IMR-90 (cell line): ENCODE data around the gene CDH1. TPM values are rescaled to one million over a fixed set of nuclear protein-coding genes. Genes with fewer than 3 reads are reported as not detected.

Experiments
- ATAC-seq: fragments of 200-7000 bp; cut with Tn5 transposase; 2 replicates; pipeline ENCODE4 v1.9.1; 2020; ENCODE audit warnings: low read depth, mild to moderate bottlenecking, moderate library complexity
- BruUV-seq: library from RNA; stranded (reverse); fragments of 400-500 nt; replicated peaks from 2 replicates; lab custom pipeline; 2021; lab: Mats Ljungman, UMichigan
- CTCF ChIA-PET: fragments of 300-600 bp; formaldehyde crosslinking; extraction: SDS; loops from one replicate; lab custom pipeline; 2021; ENCODE audit warnings: antibody characterized with exemption; lab: Yijun Ruan, JAX
- POLR2A ChIA-PET: fragments of 300-600 bp; sonication (Branson Sonifier 250); formaldehyde crosslinking; loops from one replicate; lab custom pipeline; 2022; ENCODE audit warnings: antibody characterized with exemption; ENCODE audit not compliant: unreplicated experiment; lab: Charles Lee
- DNase-seq: peaks from one replicate; pipeline ENCODE4 v3.0.0; 2013
- H2AFZ ChIP-seq: replicated peaks from 2 replicates; pipeline ENCODE3; 2013; ENCODE audit warnings: low read length, mild to moderate bottlenecking; ENCODE audit not compliant: poor library complexity
- H2AK5ac ChIP-seq: 2 replicates; pipeline ENCODE4 v1.6.1; 2013; ENCODE audit warnings: low read depth, low read length, inconsistent platforms
- H2AK9ac ChIP-seq: replicated peaks from 2 replicates; pipeline ENCODE3; 2013; ENCODE audit warnings: mild to moderate bottlenecking, low read depth, low read length, moderate library complexity; ENCODE audit not compliant: poor library complexity
- H2BK120ac ChIP-seq: 2 replicates; pipeline ENCODE4 v1.6.1; 2013; ENCODE audit warnings: low read depth, low read length, inconsistent platforms
- H2BK15ac ChIP-seq: 3 replicates; pipeline ENCODE4 v1.6.1; 2013; ENCODE audit warnings: low read depth, low read length, inconsistent platforms
- H2BK20ac ChIP-seq: 2 replicates; pipeline ENCODE4 v1.6.1; 2013; ENCODE audit warnings: low read depth, mild to moderate bottlenecking, inconsistent platforms, low read length, moderate library complexity
- H2BK5ac ChIP-seq: 2 replicates; pipeline ENCODE4 v1.6.1; 2013; ENCODE audit warnings: mild to moderate bottlenecking, low read depth, low read length, inconsistent platforms; ENCODE audit not compliant: poor library complexity, severe bottlenecking
- H3K14ac ChIP-seq: replicated peaks from 2 replicates; pipeline ENCODE4 v1.6.1; 2013; ENCODE audit warnings: low read depth, low read length, inconsistent platforms
- H3K18ac ChIP-seq: 2 replicates; pipeline ENCODE4 v1.6.1; 2013; ENCODE audit warnings: low read depth, low read length, control low read depth
- H3K23ac ChIP-seq: 2 replicates; pipeline ENCODE4 v1.6.1; 2013; ENCODE audit warnings: low read depth, low read length, inconsistent platforms
- H3K27ac ChIP-seq: 2 replicates; pipeline ENCODE4 v1.5.1; 2013; ENCODE audit warnings: mild to moderate bottlenecking, control low read depth, low read length; ENCODE audit not compliant: insufficient read depth
- H3K27me3 ChIP-seq: 2 replicates; pipeline ENCODE4 v1.6.1; 2013; ENCODE audit warnings: low read length; ENCODE audit not compliant: control insufficient read depth, insufficient read depth
- H3K36me3 ChIP-seq: 2 replicates; pipeline ENCODE4 v1.6.1; 2013; ENCODE audit warnings: low read length, mixed read lengths; ENCODE audit not compliant: control insufficient read depth, insufficient read depth
- H3K4ac ChIP-seq: 2 replicates; pipeline ENCODE4 v1.6.1; 2013; ENCODE audit warnings: low read depth, low read length, inconsistent platforms
- H3K4me1 ChIP-seq: 2 replicates; pipeline ENCODE4 v1.6.1; 2013; ENCODE audit warnings: low read length, mixed read lengths; ENCODE audit not compliant: control insufficient read depth, insufficient read depth
- H3K4me2 ChIP-seq: 2 replicates; pipeline ENCODE4 v1.6.1; 2013; ENCODE audit warnings: low read depth, mild to moderate bottlenecking, control low read depth, low read length, moderate library complexity
- H3K4me3 ChIP-seq: 2 replicates; pipeline ENCODE4 v1.5.1; 2013; ENCODE audit warnings: low read depth, mild to moderate bottlenecking, control low read depth, low read length, moderate library complexity; ENCODE audit not compliant: insufficient read depth
- H3K56ac ChIP-seq: 2 replicates; pipeline ENCODE4 v1.6.1; 2013; ENCODE audit warnings: low read length, inconsistent platforms; ENCODE audit not compliant: insufficient read depth; ENCODE audit errors: extremely low read depth
- H3K79me1 ChIP-seq, 2 experiments: 2 replicates each; pipeline ENCODE4 v1.6.1; 2013; ENCODE audit warnings: low read length in 2 of 2, inconsistent platforms in 1 of 2, low read depth in 1 of 2
- H3K9ac ChIP-seq: 2 replicates; pipeline ENCODE4 v1.6.1; 2013; ENCODE audit warnings: low read depth, low read length, control low read depth
- H3K9me1 ChIP-seq: 2 replicates; pipeline ENCODE4 v1.6.1; 2013; ENCODE audit warnings: low read length, inconsistent platforms; ENCODE audit not compliant: insufficient read depth
- H3K9me3 ChIP-seq: 2 replicates; pipeline ENCODE4 v1.6.1; 2013; ENCODE audit warnings: low read length; ENCODE audit not compliant: control insufficient read depth, insufficient read depth
- H4K20me1 ChIP-seq: 2 replicates; pipeline ENCODE4 v1.6.1; 2013; ENCODE audit warnings: low read length, inconsistent platforms; ENCODE audit not compliant: insufficient read depth
- H4K5ac ChIP-seq: 2 replicates; pipeline ENCODE4 v1.6.1; 2013; ENCODE audit warnings: mild to moderate bottlenecking, low read depth, low read length, control low read depth
- H4K8ac ChIP-seq, 2 experiments: 2 replicates each; pipeline ENCODE4 v1.6.1; 2013; ENCODE audit warnings: low read depth in 2 of 2, low read length in 2 of 2, control low read depth in 1 of 2, inconsistent platforms in 1 of 2
- H4K91ac ChIP-seq: 2 replicates; pipeline ENCODE4 v1.6.1; 2013; ENCODE audit warnings: low read depth, low read length, inconsistent platforms; ENCODE audit not compliant: insufficient read depth
- BHLHE40 ChIP-seq: fragments of 150-350 bp; IDR thresholded peaks from 2 replicates; pipeline ENCODE4 v1.6.1; 2016; ENCODE audit warnings: mild to moderate bottlenecking, low read depth, low read length
- CEBPB ChIP-seq: IDR thresholded peaks from 2 replicates; pipeline ENCODE4 v1.6.1; 2012; ENCODE audit warnings: low read depth, low read length, improper control_type of control experiment
- CHD1 ChIP-seq: IDR thresholded peaks from 2 replicates; pipeline ENCODE4 v1.6.1; 2012; ENCODE audit warnings: low read depth, low read length, improper control_type of control experiment
- CTCF ChIP-seq: conservative IDR thresholded peaks from 2 replicates; pipeline ENCODE4 v1.5.1; 2012; ENCODE audit warnings: mild to moderate bottlenecking, low read depth, low read length, improper control_type of control experiment
- FOS ChIP-seq: fragments of 150-350 bp; IDR thresholded peaks from 2 replicates; pipeline ENCODE4 v1.6.1; 2016; ENCODE audit warnings: low read depth, low read length
- MAFK ChIP-seq: IDR thresholded peaks from 2 replicates; pipeline ENCODE4 v1.6.1; 2012; ENCODE audit warnings: low read depth, low read length, improper control_type of control experiment
- MXI1 ChIP-seq: IDR thresholded peaks from 2 replicates; pipeline ENCODE4 v1.6.1; 2012; ENCODE audit warnings: low read depth, mild to moderate bottlenecking, low read length, moderate library complexity, borderline replicate concordance
- RCOR1 ChIP-seq: IDR thresholded peaks from 2 replicates; pipeline ENCODE4 v1.6.1; 2012; ENCODE audit warnings: mild to moderate bottlenecking, low read length, improper control_type of control experiment; ENCODE audit not compliant: insufficient replicate concordance
- RFX5 ChIP-seq: IDR thresholded peaks from 2 replicates; pipeline ENCODE4 v1.8.0; 2012; ENCODE audit warnings: low read depth, mild to moderate bottlenecking, low read length, moderate library complexity
- WGBS, 2 experiments: methylation state at CpG; one replicate each; pipeline versions ENCODE4 v1.1.5 to v1.1.7; 2013; ENCODE audit warnings: missing lambda C conversion rate in 2 of 2; ENCODE audit not compliant: insufficient read length in 1 of 2; ENCODE audit errors: extremely low coverage in 2 of 2; 5-methylcytosine and 5-hydroxymethylcytosine counted together
- dilution Hi-C: fragments of 300-500 bp; cut with HindIII; formaldehyde crosslinking; loops from one replicate; pipeline ENCODE4 v1.14.3; 2018; ENCODE audit warnings: low sequenced_read_pairs; ENCODE audit not compliant: unreplicated experiment
- in situ Hi-C: fragments of 300-500 bp; cut with MboI; formaldehyde crosslinking; loops from 3 replicates; pipeline ENCODE4 v1.14.3; 2019; ENCODE audit warnings: low sequenced_read_pairs, inconsistent platforms, mixed read lengths
- intact Hi-C: fragments of 100-400 bp; cut with micrococcal nuclease; formaldehyde crosslinking; loops from 2 replicates; pipeline ENCODE4 v1.10.0; 2022
- polyA plus RNA-seq, 3 experiments: library from polyadenylated mRNA; depleted of rRNA; stranded (reverse); fragments of >200 nt; gene quantifications; 2 replicates each; pipeline ENCODE4 v1.2.3, GENCODE V29; 2012; ENCODE audit warnings: low replicate concordance in 1 of 3
- total RNA-seq: library from RNA; depleted of rRNA; stranded (reverse); fragments of >200 nt; gene quantifications from 2 replicates; pipeline ENCODE4 v1.2.3, GENCODE V29; 2012
- TF ChIP-seq, protein P1 (sequence below): fragments of 150-350 bp; IDR thresholded peaks from 2 replicates; pipeline ENCODE4 v1.6.1; 2016; ENCODE audit warnings: low read depth, mild to moderate bottlenecking, low read length, moderate library complexity, borderline replicate concordance

The CDH1 gene
- total and polyA plus RNA-seq, 2 of the 4 experiments (the other 2 are of a cell fraction) = under 0.01 TPM; not detected in 1

- no peak overlapping the region for H2AK5ac ChIP-seq
- H2BK15ac ChIP-seq = no peak overlapping the region
- H3K27ac ChIP-seq = no peak overlapping the region
- DNase-seq (no peak), ATAC-seq (no peak)
- no peak overlapping the region for H4K5ac ChIP-seq
- CTCF ChIA-PET = no interaction called here
- H3K36me3 ChIP-seq = no peaks in the 10 kb centered on the region
- no TSS peak for BruUV-seq
- in situ Hi-C loops = no loop called here
- H4K20me1 ChIP-seq = no peaks in the 10 kb centered on the region
- H3K56ac ChIP-seq = no peak overlapping the region
- no peaks in the 10 kb centered on the region for H3K79me1 ChIP-seq
- no peak overlapping the region for H3K9ac ChIP-seq
- H2AFZ ChIP-seq = no peak overlapping the region
- no peak overlapping the region for H4K8ac ChIP-seq
- H2AK9ac ChIP-seq = no peak overlapping the region
- no peak overlapping the region for H3K14ac ChIP-seq
- TF ChIP-seq BHLHE40 = no peak
- TF ChIP-seq FOS = no peak
- no peak for TF ChIP-seq CHD1
- TF ChIP-seq, protein P1, sequence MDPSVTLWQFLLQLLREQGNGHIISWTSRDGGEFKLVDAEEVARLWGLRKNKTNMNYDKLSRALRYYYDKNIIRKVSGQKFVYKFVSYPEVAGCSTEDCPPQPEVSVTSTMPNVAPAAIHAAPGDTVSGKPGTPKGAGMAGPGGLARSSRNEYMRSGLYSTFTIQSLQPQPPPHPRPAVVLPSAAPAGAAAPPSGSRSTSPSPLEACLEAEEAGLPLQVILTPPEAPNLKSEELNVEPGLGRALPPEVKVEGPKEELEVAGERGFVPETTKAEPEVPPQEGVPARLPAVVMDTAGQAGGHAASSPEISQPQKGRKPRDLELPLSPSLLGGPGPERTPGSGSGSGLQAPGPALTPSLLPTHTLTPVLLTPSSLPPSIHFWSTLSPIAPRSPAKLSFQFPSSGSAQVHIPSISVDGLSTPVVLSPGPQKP = no peak
- no peak for TF ChIP-seq RCOR1
- TF ChIP-seq CEBPB = no peak
- no peak for TF ChIP-seq CTCF
- no peak for TF ChIP-seq RFX5
- TF ChIP-seq MAFK = no peak
- TF ChIP-seq MXI1 = no peak
- H3K9me3 ChIP-seq = no peaks in the 10 kb centered on the region; the same call in 1 of the 2 replicates
- H3K4me3 ChIP-seq = no peak overlapping the region
- dilution Hi-C loops = no loop called here
- no peak overlapping the region for H3K4ac ChIP-seq
- H3K23ac ChIP-seq = no peak overlapping the region
- H3K27me3 ChIP-seq = 0 out of 2 replicates have a peak, but pooled peaks cover 2% of the 10 kb centered on the region
- H4K91ac ChIP-seq = no peak overlapping the region
- no peaks in the 10 kb centered on the region for H3K4me1 ChIP-seq
- POLR2A ChIA-PET = no interaction called here
- H3K9me1 ChIP-seq = no peaks in the 10 kb centered on the region
- no peak overlapping the region for H3K4me2 ChIP-seq
- H2BK5ac ChIP-seq = no peak overlapping the region
- no peak overlapping the region for H3K18ac ChIP-seq
- no peak overlapping the region for H2BK120ac ChIP-seq
- no peak overlapping the region for H2BK20ac ChIP-seq
- intact Hi-C loops = no loop called here
- WGBS, 2 experiments = no CpG with 5 or more reads among the region's 12 CpGs
These were observed 14.7 kb upstream of the CDH1 start for GRCh38 chr16:68722119-68723024.
